A172 (cell line): ENCODE data around the gene CACNA1C. TPM values are rescaled to one million over a fixed set of nuclear protein-coding genes. Genes with fewer than 3 reads are reported as not detected.

Experiments
- DNase-seq: peaks from one replicate; pipeline ENCODE4 v3.0.0-alpha.2; 2015; ENCODE audit warnings: low spot score
- total RNA-seq: library from RNA; depleted of rRNA; stranded (reverse); fragments of >200 nt; shearing (Covaris generic); gene quantifications from 2 replicates; pipeline ENCODE4 v1.2.3, GENCODE V29; 2014

The CACNA1C gene
- total RNA-seq, 1 experiment from 2014 or later, result 0.05 TPM

GRCh38 chr12:2295941-2296461 is 243.2 kb downstream of the CACNA1C start:
- DNase-seq, result peak; percentile 63

GRCh38 chr12:2297004-2297403 is 244.2 kb downstream of the CACNA1C start:
- DNase-seq, result no peak

- no peak for DNase-seq
These were observed 244.9 kb downstream of the CACNA1C start for GRCh38 chr12:2297658-2298057.

GRCh38 chr12:2298556-2299200 is 245.9 kb downstream of the CACNA1C start:
- no peak for DNase-seq

- no peak for DNase-seq
These were observed 246.4 kb downstream of the CACNA1C start for GRCh38 chr12:2299206-2299605.

- no peak for DNase-seq
These were observed 247.4 kb downstream of the CACNA1C start for GRCh38 chr12:2300168-2300567.

GRCh38 chr12:2300886-2301285 is 248.1 kb downstream of the CACNA1C start:
- DNase-seq, result no peak

- no peak for DNase-seq
These were observed 249.0 kb downstream of the CACNA1C start for GRCh38 chr12:2301531-2302461.

GRCh38 chr12:2302711-2303580 is 250.2 kb downstream of the CACNA1C start:
- no peak for DNase-seq

- no peak for DNase-seq
These were observed 251.4 kb downstream of the CACNA1C start for GRCh38 chr12:2304223-2304622.

GRCh38 chr12:2306012-2306411 is 253.2 kb downstream of the CACNA1C start:
- DNase-seq, result no peak

- DNase-seq, result no peak
These were observed 253.9 kb downstream of the CACNA1C start for GRCh38 chr12:2306735-2307134.

- DNase-seq, result no peak
These were observed 254.8 kb downstream of the CACNA1C start for GRCh38 chr12:2307550-2307949.

GRCh38 chr12:2309647-2310046 is 256.9 kb downstream of the CACNA1C start:
- DNase-seq, result no peak

GRCh38 chr12:2311020-2311778 is 258.4 kb downstream of the CACNA1C start:
- no peak for DNase-seq

GRCh38 chr12:2312175-2312574 is 259.4 kb downstream of the CACNA1C start:
- DNase-seq, result no peak

GRCh38 chr12:2312770-2313169 is 260.0 kb downstream of the CACNA1C start:
- no peak for DNase-seq

GRCh38 chr12:2314492-2314891 is 261.7 kb downstream of the CACNA1C start:
- DNase-seq, result no peak

GRCh38 chr12:2317772-2318171 is 265.0 kb downstream of the CACNA1C start:
- DNase-seq, result no peak

GRCh38 chr12:2318286-2318685 is 265.5 kb downstream of the CACNA1C start:
- no peak for DNase-seq

- no peak for DNase-seq
These were observed 266.3 kb downstream of the CACNA1C start for GRCh38 chr12:2319136-2319535.
